SH-SY5Y (cell line): ENCODE results near the gene ADAM23.

Experiments used
- GATA2 ChIP-seq: IDR thresholded peaks from 2 replicates; pipeline ENCODE4 v1.6.1; 2011; ENCODE audit warnings: mild to moderate bottlenecking, low read depth, low read length
- GATA3 ChIP-seq: IDR thresholded peaks from 2 replicates; pipeline ENCODE4 v1.6.1; 2011; ENCODE audit warnings: low read depth, mild to moderate bottlenecking, low read length, moderate library complexity

GRCh38 chr2:206631340-206631739 is 188.0 kb downstream of the ADAM23 start:
- no peak for TF ChIP-seq GATA3
- no peak for TF ChIP-seq GATA2
